BJ (cell line): ENCODE measurements around the gene LYL1. TPM values are rescaled to one million over a fixed set of nuclear protein-coding genes. Genes with fewer than 3 reads are reported as not detected.

Experiments used
- CTCF ChIA-PET: fragments of 350-600 bp; formaldehyde crosslinking; extraction: SDS; loops from one replicate; lab custom pipeline; 2021; ENCODE audit warnings: antibody characterized with exemption, inconsistent platforms; lab: Yijun Ruan, JAX
- POLR2A ChIA-PET: fragments of 300-600 bp; sonication (Branson Sonifier 250); formaldehyde crosslinking; extraction: SDS; loops from one replicate; lab custom pipeline; 2021; ENCODE audit warnings: antibody characterized with exemption; lab: Charles Lee
- DNase-seq: peaks from one replicate; pipeline ENCODE4 v3.0.0-alpha.2; 2011; ENCODE audit warnings: low read depth
- H3K27me3 ChIP-seq: 2 replicates; pipeline ENCODE4 v1.6.0; 2011; ENCODE audit warnings: low read length; ENCODE audit not compliant: control insufficient read depth, insufficient read depth
- H3K36me3 ChIP-seq: 2 replicates; pipeline ENCODE4 v1.5.1; 2011; ENCODE audit warnings: low read length; ENCODE audit not compliant: control insufficient read depth, insufficient read depth
- H3K4me3 ChIP-seq: 2 replicates; pipeline ENCODE4 v1.5.1; 2011; ENCODE audit warnings: low read depth, mild to moderate bottlenecking, control low read depth, low read length
- CTCF ChIP-seq: IDR thresholded peaks from 2 replicates; pipeline ENCODE4 v1.5.1; 2011; ENCODE audit warnings: low read depth, mild to moderate bottlenecking, control low read depth, inconsistent platforms, low read length, moderate library complexity; ENCODE audit not compliant: insufficient read depth
- polyA plus RNA-seq: library from polyadenylated mRNA; depleted of rRNA; stranded (reverse); fragments of >200 nt; gene quantifications from 2 replicates; pipeline ENCODE4 v1.2.3, GENCODE V29; 2011

The LYL1 gene
- polyA plus RNA-seq, 1 experiment: 0.29 TPM

DNA sequence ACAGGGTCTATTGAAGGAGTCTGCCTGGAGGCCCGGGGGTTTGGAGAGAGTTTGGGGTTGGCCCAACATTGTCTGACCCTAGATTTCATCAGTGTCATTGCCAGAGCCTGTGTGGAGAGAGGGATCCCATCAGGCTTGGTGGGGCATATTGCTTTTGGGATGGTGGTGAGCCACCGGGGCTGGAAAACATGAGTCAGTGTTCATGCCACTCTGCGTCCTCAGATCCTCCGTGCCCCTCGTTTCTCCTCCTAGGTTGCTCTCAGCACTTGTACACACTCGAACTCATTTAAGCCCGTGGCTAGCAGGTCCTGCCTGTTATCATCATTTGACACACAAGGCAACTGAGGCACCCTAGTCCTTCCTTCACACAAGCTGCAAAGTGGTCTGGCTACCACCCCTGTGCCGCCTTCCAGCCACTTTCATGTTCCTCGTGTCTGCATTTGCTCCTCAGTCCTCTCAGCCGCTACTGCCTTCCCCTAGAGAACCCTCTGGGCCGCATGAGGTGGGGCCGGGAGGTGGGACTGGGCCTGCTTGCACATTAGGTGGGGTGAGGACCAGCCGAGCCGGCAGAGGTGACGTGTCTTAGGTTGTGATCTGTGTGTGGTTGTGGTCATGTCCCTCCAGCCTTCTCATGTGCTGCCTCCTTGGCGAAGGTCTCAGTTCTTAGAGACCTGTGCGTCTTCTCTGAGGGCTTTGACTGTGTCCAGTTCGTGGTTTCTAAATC, 19.1 kb upstream of the LYL1 start:
- ChIA-PET CTCF (interaction anchor here (0.5 kb wide), 1 partner anchor 196 kb away, joined by 3 read pairs; no protein-coding TSS in a partner anchor), POLR2A (no interaction called here)
- peaks cover 11% of the 10 kb centered on the region for H3K36me3 ChIP-seq
- H3K4me3 ChIP-seq: no peak overlapping the region
- DNase-seq: no peak
- no peaks in the 10 kb centered on the region for H3K27me3 ChIP-seq
- TF ChIP-seq CTCF: no peak

DNA sequence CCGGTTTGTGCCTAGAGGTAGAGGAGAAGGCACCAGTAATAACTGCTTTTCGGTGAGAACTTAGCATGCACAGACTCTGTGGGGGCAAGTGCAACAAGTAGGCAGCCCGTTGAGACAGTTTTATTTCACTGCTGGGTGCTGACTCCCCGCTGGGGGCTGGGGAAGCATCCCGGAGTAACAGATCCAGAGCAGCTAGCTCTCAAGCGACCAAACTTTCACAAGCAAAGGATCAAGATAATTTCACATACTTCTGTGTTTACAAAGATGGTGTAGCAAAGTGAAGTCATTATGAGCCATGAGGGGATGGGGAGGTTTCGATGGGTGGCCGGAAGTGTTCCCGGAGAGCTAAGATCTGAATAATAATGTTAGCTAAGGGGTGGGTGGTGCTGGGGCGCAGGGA, 18.2 kb upstream of the LYL1 start:
- ChIA-PET POLR2A (interaction anchor here (0.7 kb wide), 1 partner anchor 66 kb away, joined by 9 read pairs; no protein-coding TSS in a partner anchor), CTCF (interaction anchor here (0.5 to 2.3 kb wide), 4 partner anchors 10 to 195 kb away, joined by 3 to 10 read pairs (median 6); partner anchors contain the start of genes IER2 and STX10)
- no peak for TF ChIP-seq CTCF
- no peak for DNase-seq
- Histone ChIP-seq H3K36me3 (peaks cover 7% of the 10 kb centered on the region), H3K4me3 (no peak overlapping the region), H3K27me3 (no peaks in the 10 kb centered on the region)

GRCh38 chr19:13120031-13120430, 17.4 kb upstream of the LYL1 start:
- DNase-seq: no peak
- peaks cover 9% of the 10 kb centered on the region for H3K36me3 ChIP-seq
- no peak for TF ChIP-seq CTCF
- ChIA-PET CTCF (interaction anchor here (1.1 to 2.3 kb wide), 6 partner anchors 11 to 155 kb away, joined by 4 to 10 read pairs (median 6); partner anchors contain the start of genes IER2 and STX10), POLR2A (interaction anchor here (1.0 kb wide), 1 partner anchor 8 kb away, joined by 7 read pairs; no protein-coding TSS in a partner anchor)
- H3K4me3 ChIP-seq: no peak overlapping the region
- H3K27me3 ChIP-seq: no peaks in the 10 kb centered on the region

- TF ChIP-seq CTCF: no peak
- CTCF ChIA-PET: interaction anchor here (1.1 to 2.3 kb wide), 6 partner anchors 11 to 154 kb away, joined by 4 to 10 read pairs (median 6); partner anchors contain the start of genes IER2 and STX10
- DNase-seq: no peak
- Histone ChIP-seq H3K27me3 (no peaks in the 10 kb centered on the region), H3K36me3 (peaks cover 8% of the 10 kb centered on the region), H3K4me3 (peak overlapping the region; percentile 98)
- POLR2A ChIA-PET: interaction anchor here (1.0 kb wide), 1 partner anchor 8 kb away, joined by 7 read pairs; no protein-coding TSS in a partner anchor
These were observed 17.0 kb upstream of the LYL1 start for GRCh38 chr19:13119627-13120026.
